Measurements from ENCODE around the gene PRKD1.

PRKD1 gene

GRCh38 chr14:29937116-29937515 is 9.5 kb upstream of the PRKD1 start:
- TF ChIP-seq CTCF (IDR thresholded peaks at IDR 0.05; ENCODE audit: low read length, missing control alignments): no peak
- DNase-seq (ENCODE audit: low read depth): peak; percentile 19
- no peak overlapping the region for H3K4me3 ChIP-seq (replicated peaks; ENCODE audit: low read depth, low read length)

DNA sequence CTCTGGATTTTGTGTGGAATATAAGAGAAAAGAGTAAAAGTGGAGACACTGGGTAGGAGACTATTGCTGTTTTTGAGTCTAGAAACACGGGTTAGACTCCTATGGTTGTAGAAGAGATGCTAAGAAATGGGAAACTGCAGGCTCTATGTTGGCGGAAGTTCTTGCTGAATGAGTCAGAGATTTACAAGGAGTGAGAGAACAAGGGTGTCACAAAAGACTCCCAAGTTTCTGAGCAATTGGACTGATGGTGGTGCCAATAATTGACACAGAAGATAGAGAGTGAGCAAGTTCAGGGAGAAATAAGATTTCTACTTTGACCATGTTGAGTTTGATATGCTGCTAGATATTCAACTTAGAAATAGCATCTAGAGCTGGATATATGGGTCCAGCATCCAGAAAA is 2.6 kb upstream of the PRKD1 start:
- no peak overlapping the region for H3K4me3 ChIP-seq (replicated peaks; ENCODE audit: low read depth, low read length)
- peak; percentile 53 for DNase-seq (ENCODE audit: low read depth)
- TF ChIP-seq CTCF (IDR thresholded peaks at IDR 0.05; ENCODE audit: low read length, missing control alignments): no peak

- no peak for DNase-seq (ENCODE audit: low read depth)
- peak overlapping the region; percentile 41 for H3K4me3 ChIP-seq (replicated peaks; ENCODE audit: low read depth, low read length)
- TF ChIP-seq CTCF (IDR thresholded peaks at IDR 0.05; ENCODE audit: low read length, missing control alignments): no peak
Measured at GRCh38 chr14:29928117-29928640, 532 bp upstream of the PRKD1 start.

GRCh38 chr14:29926701-29927375 is 809 bp downstream of the PRKD1 start:
- no peak for TF ChIP-seq CTCF (IDR thresholded peaks at IDR 0.05; ENCODE audit: low read length, missing control alignments)
- peak overlapping the region; percentile 78 for H3K4me3 ChIP-seq (replicated peaks; ENCODE audit: low read depth, low read length)
- DNase-seq (ENCODE audit: low read depth): peak; percentile 55

GRCh38 chr14:29926228-29926627 is 1.4 kb downstream of the PRKD1 start:
- TF ChIP-seq CTCF (IDR thresholded peaks at IDR 0.05; ENCODE audit: low read length, missing control alignments): no peak
- peak overlapping the region; percentile 78 for H3K4me3 ChIP-seq (replicated peaks; ENCODE audit: low read depth, low read length)
- DNase-seq (ENCODE audit: low read depth): no peak

GRCh38 chr14:29925736-29926135 is 1.9 kb downstream of the PRKD1 start:
- DNase-seq (ENCODE audit: low read depth): peak; percentile 37
- H3K4me3 ChIP-seq (replicated peaks; ENCODE audit: low read depth, low read length): peak overlapping the region; percentile 78
- TF ChIP-seq CTCF (IDR thresholded peaks at IDR 0.05; ENCODE audit: low read length, missing control alignments): no peak

Measured in fibroblast of pulmonary artery (primary cell).